B cell (primary cell): ENCODE measurements around the gene GRID1. TPM values are rescaled to one million over a fixed set of nuclear protein-coding genes. Genes with fewer than 3 reads are reported as not detected.

Experiments
- ATAC-seq: fragments of 200-7000 bp; cut with Tn5 transposase; one replicate; pipeline ENCODE4 v1.10.0; 2021; ENCODE audit warnings: low read depth, mild to moderate bottlenecking, moderate number of reproducible peaks, moderate library complexity
- CTCF ChIA-PET: fragments of 350-600 bp; sonication (Branson Sonifier 250); formaldehyde crosslinking; loops from one replicate; lab custom pipeline; 2021; ENCODE audit warnings: antibody characterized with exemption, inconsistent platforms; lab: Charles Lee
- POLR2A ChIA-PET: fragments of 350-600 bp; sonication (Branson Sonifier 250); formaldehyde crosslinking; loops from one replicate; lab custom pipeline; 2021; ENCODE audit warnings: antibody characterized with exemption; lab: Charles Lee
- DNase-seq: peaks from one replicate; pipeline ENCODE4 v3.0.0; 2013
- H2AFZ ChIP-seq: 2 replicates; pipeline ENCODE4 v1.6.1; 2012; ENCODE audit warnings: mild to moderate bottlenecking, low read depth, low read length; ENCODE audit not compliant: insufficient read depth, poor library complexity, severe bottlenecking
- H3K27ac ChIP-seq, 2 donors: 1 replicate in 1 of 2; 2 replicates in 1 of 2; pipeline ENCODE4 v1.5.1; 2012 to 2013; ENCODE audit warnings: low read length in 2 of 2, mild to moderate bottlenecking in 2 of 2, moderate library complexity in 1 of 2
- H3K27me3 ChIP-seq, 4 experiments: fragments of 200-600 bp in 1 of 4; sonication (generic) in 1 of 4; replicated peaks in 1 of 4; 1 replicate in 2 of 4; 2 replicates in 2 of 4; pipeline versions ENCODE4 v1.6.1 to v1.7.0; 2013 to 2016; ENCODE audit warnings: low read length in 3 of 4, mild to moderate bottlenecking in 2 of 4, mixed read lengths in 1 of 4, moderate library complexity in 1 of 4; ENCODE audit not compliant: insufficient read depth in 4 of 4, control insufficient read depth in 3 of 4; ENCODE audit errors: control extremely low read depth in 1 of 4
- H3K36me3 ChIP-seq, 2 experiments: replicated peaks in 1 of 2; 1 replicate in 1 of 2; 2 replicates in 1 of 2; pipeline versions ENCODE4 v1.6.1 to v1.7.1; 2013; ENCODE audit warnings: low read length in 1 of 2; ENCODE audit not compliant: insufficient read depth in 2 of 2, control insufficient read depth in 1 of 2; ENCODE audit errors: control extremely low read depth in 1 of 2, extremely low read depth in 1 of 2
- H3K4me1 ChIP-seq, 2 donors: fragments of 200-600 bp in 1 of 2; sonication (generic) in 1 of 2; 1 replicate in 1 of 2; 2 replicates in 1 of 2; pipeline versions ENCODE4 v1.5.1 to v1.6.1; 2013 to 2017; ENCODE audit warnings: low read length in 2 of 2; ENCODE audit not compliant: control insufficient read depth in 2 of 2, insufficient read depth in 2 of 2
- H3K4me2 ChIP-seq: replicated peaks from 2 replicates; pipeline ENCODE3; 2012; ENCODE audit warnings: mild to moderate bottlenecking, low read depth, low read length; ENCODE audit not compliant: poor library complexity, severe bottlenecking
- H3K4me3 ChIP-seq, 5 experiments: fragments of 200-600 bp in 1 of 5; sonication (generic) in 1 of 5; 1 replicate in 3 of 5; 2 replicates in 2 of 5; pipeline versions ENCODE4 v1.5.1 to v1.7.0; 2011 to 2016; ENCODE audit warnings: low read length in 4 of 5, mild to moderate bottlenecking in 4 of 5, low read depth in 2 of 5, control low read depth in 1 of 5, moderate library complexity in 1 of 5; ENCODE audit not compliant: insufficient read depth in 1 of 5; ENCODE audit errors: control extremely low read depth in 1 of 5, extremely low read depth in 1 of 5
- H3K79me2 ChIP-seq: fragments of 200-600 bp; sonication (generic); one replicate; pipeline ENCODE4 v1.6.0; 2016; ENCODE audit warnings: low read length; ENCODE audit not compliant: control insufficient read depth, insufficient read depth
- H3K9ac ChIP-seq: fragments of 200-600 bp; sonication (generic); 2 replicates; pipeline ENCODE4 v1.6.1; 2017; ENCODE audit warnings: mild to moderate bottlenecking, low read length, moderate library complexity
- H3K9me3 ChIP-seq, 3 donors: one replicate each; pipeline versions ENCODE4 v1.6.1 to v1.7.1; 2013; ENCODE audit warnings: low read length in 2 of 3; ENCODE audit not compliant: control insufficient read depth in 2 of 3, insufficient read depth in 1 of 3; ENCODE audit errors: control extremely low read depth in 1 of 3
- H4K20me1 ChIP-seq: 2 replicates; pipeline ENCODE4 v1.6.0; 2012; ENCODE audit warnings: mild to moderate bottlenecking, low read length; ENCODE audit not compliant: insufficient read depth, control insufficient read depth, poor library complexity, severe bottlenecking
- H3K27ac Mint-ChIP-seq: one replicate; pipeline ENCODE4 v1.8.0; 2021; ENCODE audit warnings: mixed read lengths
- H3K27me3 Mint-ChIP-seq: one replicate; pipeline ENCODE4 v1.8.0; 2021; ENCODE audit warnings: mixed read lengths
- H3K4me1 Mint-ChIP-seq: one replicate; pipeline ENCODE4 v1.8.0; 2021; ENCODE audit warnings: mixed read lengths
- H3K4me3 Mint-ChIP-seq: one replicate; pipeline ENCODE4 v1.8.0; 2021; ENCODE audit warnings: mixed read lengths
- H3K9me3 Mint-ChIP-seq: one replicate; pipeline ENCODE4 v1.8.0; 2022; ENCODE audit warnings: mixed read lengths; ENCODE audit not compliant: insufficient read depth
- CTCF ChIP-seq: fragments of 200-600 bp; IDR thresholded peaks from one replicate; pipeline ENCODE4 v1.8.0; 2022; ENCODE audit warnings: antibody characterized with exemption, mild to moderate bottlenecking
- EZH2 ChIP-seq: IDR thresholded peaks from 2 replicates; pipeline ENCODE4 v1.6.1; 2012; ENCODE audit warnings: borderline replicate concordance, low read depth, mild to moderate bottlenecking, moderate library complexity, low read length; ENCODE audit not compliant: insufficient read depth, poor library complexity, severe bottlenecking
- WGBS: methylation state at CpG from one replicate; pipeline ENCODE4 v1.1.5; 2013; ENCODE audit warnings: missing lambda C conversion rate; ENCODE audit not compliant: insufficient coverage; 5-methylcytosine and 5-hydroxymethylcytosine counted together
- intact Hi-C: fragments of 100-400 bp; cut with micrococcal nuclease; formaldehyde crosslinking; loops from one replicate; pipeline ENCODE4 v1.10.0; 2022
- polyA plus RNA-seq: library from polyadenylated mRNA; depleted of rRNA; stranded (reverse); fragments of >200 nt; gene quantifications from 2 replicates; pipeline ENCODE4 v1.2.3, GENCODE V29; 2012
- total RNA-seq, 2 donors: library from RNA; stranded (reverse); fragments of 120-200 nt in 1 of 2; gene quantifications; 1 replicate in 1 of 2; 2 replicates in 1 of 2; pipeline versions ENCODE4 v1.2.3 to v1.2.4, GENCODE V29; 2013 to 2022

The GRID1 gene
- total and polyA plus RNA-seq, 2 donors (not counting 1 experiment from before 2014, with no cell fraction given): not detected

GRCh38 chr10:86364491-86365345 is 1.9 kb downstream of the GRID1 start:
- Histone ChIP-seq H2AFZ (no peak overlapping the region), H3K79me2 (no peaks in the 10 kb centered on the region), H3K36me3 (no peaks in the 10 kb centered on the region), H3K4me3 (no peak overlapping the region), H4K20me1 (no peaks in the 10 kb centered on the region), H3K4me2 (peak overlapping the region; percentile 82), H3K27ac (no peak overlapping the region), H3K9me3 (peaks cover 0 to 3% (median 0%) of the 10 kb centered on the region in 3 donors), H3K27me3 (peaks cover 0 to 64% (median 28%) of the 10 kb centered on the region in 4 experiments), H3K9ac (no peak overlapping the region), H3K4me1 (peaks cover 28 to 35% of the 10 kb centered on the region in 2 donors)
- intact Hi-C loops: no loop called here
- ChIA-PET CTCF (interaction anchor here (0.9 kb wide), 2 partner anchors 11 to 123 kb away, joined by 3 read pairs; no protein-coding TSS in a partner anchor), POLR2A (no interaction called here)
- peaks cover 53% of the 10 kb centered on the region for H3K27me3 Mint-ChIP-seq
- no peaks in the 10 kb centered on the region for H3K9me3 Mint-ChIP-seq
- H3K27ac Mint-ChIP-seq: no peak overlapping the region
- H3K4me3 Mint-ChIP-seq: peak overlapping the region; percentile 78
- peaks cover 33% of the 10 kb centered on the region for H3K4me1 Mint-ChIP-seq
- peak; percentile 12 for DNase-seq
- TF ChIP-seq CTCF: no peak
- no peak for TF ChIP-seq EZH2
- no peak for ATAC-seq
- 11% methylated on average over 30 of the region's 46 CpGs for WGBS
